Spleen (tissue), 7 donors: ENCODE results near the gene NELFCD.

Experiments used
- POLR2A ChIP-seq, 3 donors: fragments of 450-650 bp; IDR thresholded peaks; one replicate each; pipeline ENCODE4 v1.5.1; 2017; ENCODE audit warnings: antibody characterized with exemption in 3 of 3, mild to moderate bottlenecking in 1 of 3
- POLR2AphosphoS5 ChIP-seq, 3 donors: sonication (generic); formaldehyde crosslinking; IDR thresholded peaks; one replicate each; pipeline ENCODE4 v1.5.1; 2017; ENCODE audit warnings: antibody characterized with exemption in 3 of 3
- TF ChIP-seq, protein P1 (sequence below), 11 experiments: fragments of 200-600 bp in 7 of 11; fragments of 450-650 bp in 4 of 11; sonication (generic) in 4 of 11; IDR thresholded peaks in 8 of 11; conservative IDR thresholded peaks in 3 of 11; 1 replicate in 7 of 11; 2 replicates in 4 of 11; pipeline versions ENCODE4 v1.4.0 to v1.8.0; 2016 to 2021; ENCODE audit warnings: antibody characterized with exemption in 11 of 11, inconsistent platforms in 4 of 11, mild to moderate bottlenecking in 1 of 11
- donor health status: DM: no; HTN: no; CAD: no; lungs with moderate emphysema.
- donor health status: DM: no; HTN: no; CAD: no.
- donor health status: DM: no; HTN: no; CAD: no.

GRCh38 chr20:58938078-58938477 is 43.0 kb upstream of the NELFCD start:
- TF ChIP-seq POLR2AphosphoS5 (IDR thresholded peaks at IDR 0.05) (no peak), POLR2A (IDR thresholded peaks at IDR 0.05) (no peak)
- TF ChIP-seq, protein P1, sequence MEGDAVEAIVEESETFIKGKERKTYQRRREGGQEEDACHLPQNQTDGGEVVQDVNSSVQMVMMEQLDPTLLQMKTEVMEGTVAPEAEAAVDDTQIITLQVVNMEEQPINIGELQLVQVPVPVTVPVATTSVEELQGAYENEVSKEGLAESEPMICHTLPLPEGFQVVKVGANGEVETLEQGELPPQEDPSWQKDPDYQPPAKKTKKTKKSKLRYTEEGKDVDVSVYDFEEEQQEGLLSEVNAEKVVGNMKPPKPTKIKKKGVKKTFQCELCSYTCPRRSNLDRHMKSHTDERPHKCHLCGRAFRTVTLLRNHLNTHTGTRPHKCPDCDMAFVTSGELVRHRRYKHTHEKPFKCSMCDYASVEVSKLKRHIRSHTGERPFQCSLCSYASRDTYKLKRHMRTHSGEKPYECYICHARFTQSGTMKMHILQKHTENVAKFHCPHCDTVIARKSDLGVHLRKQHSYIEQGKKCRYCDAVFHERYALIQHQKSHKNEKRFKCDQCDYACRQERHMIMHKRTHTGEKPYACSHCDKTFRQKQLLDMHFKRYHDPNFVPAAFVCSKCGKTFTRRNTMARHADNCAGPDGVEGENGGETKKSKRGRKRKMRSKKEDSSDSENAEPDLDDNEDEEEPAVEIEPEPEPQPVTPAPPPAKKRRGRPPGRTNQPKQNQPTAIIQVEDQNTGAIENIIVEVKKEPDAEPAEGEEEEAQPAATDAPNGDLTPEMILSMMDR (IDR thresholded peaks at IDR 0.05 in 8 of 11, conservative IDR thresholded peaks at IDR 0.05 in 3 of 11) = no peak
